Sigmoid colon (tissue), 4 donors: ENCODE results near the gene TNFAIP2.

Experiments used
- EP300 ChIP-seq, 4 donors: sonication (generic); formaldehyde crosslinking; IDR thresholded peaks; one replicate each; pipeline ENCODE4 v1.6.1; 2017; ENCODE audit warnings: antibody characterized with exemption in 4 of 4
- POLR2A ChIP-seq, 2 donors: fragments of 450-650 bp; IDR thresholded peaks; one replicate each; pipeline ENCODE4 v1.6.1; 2016; ENCODE audit warnings: antibody characterized with exemption in 2 of 2, mild to moderate bottlenecking in 2 of 2, moderate library complexity in 2 of 2
- POLR2AphosphoS5 ChIP-seq, 4 donors: sonication (generic); formaldehyde crosslinking; IDR thresholded peaks; one replicate each; pipeline ENCODE4 v1.6.1; 2017; ENCODE audit warnings: antibody characterized with exemption in 4 of 4
- TF ChIP-seq, protein P1 (sequence below), 4 experiments: fragments of 450-650 bp in 3 of 4; fragments of 200-600 bp in 1 of 4; IDR thresholded peaks; one replicate each; pipeline ENCODE4 v1.5.1; 2016 to 2019; ENCODE audit warnings: antibody characterized with exemption in 4 of 4, mild to moderate bottlenecking in 3 of 4, moderate library complexity in 2 of 4

GRCh38 chr14:103086771-103087342 lies 36.4 kb upstream of the TNFAIP2 start:
- TF ChIP-seq, protein P1, sequence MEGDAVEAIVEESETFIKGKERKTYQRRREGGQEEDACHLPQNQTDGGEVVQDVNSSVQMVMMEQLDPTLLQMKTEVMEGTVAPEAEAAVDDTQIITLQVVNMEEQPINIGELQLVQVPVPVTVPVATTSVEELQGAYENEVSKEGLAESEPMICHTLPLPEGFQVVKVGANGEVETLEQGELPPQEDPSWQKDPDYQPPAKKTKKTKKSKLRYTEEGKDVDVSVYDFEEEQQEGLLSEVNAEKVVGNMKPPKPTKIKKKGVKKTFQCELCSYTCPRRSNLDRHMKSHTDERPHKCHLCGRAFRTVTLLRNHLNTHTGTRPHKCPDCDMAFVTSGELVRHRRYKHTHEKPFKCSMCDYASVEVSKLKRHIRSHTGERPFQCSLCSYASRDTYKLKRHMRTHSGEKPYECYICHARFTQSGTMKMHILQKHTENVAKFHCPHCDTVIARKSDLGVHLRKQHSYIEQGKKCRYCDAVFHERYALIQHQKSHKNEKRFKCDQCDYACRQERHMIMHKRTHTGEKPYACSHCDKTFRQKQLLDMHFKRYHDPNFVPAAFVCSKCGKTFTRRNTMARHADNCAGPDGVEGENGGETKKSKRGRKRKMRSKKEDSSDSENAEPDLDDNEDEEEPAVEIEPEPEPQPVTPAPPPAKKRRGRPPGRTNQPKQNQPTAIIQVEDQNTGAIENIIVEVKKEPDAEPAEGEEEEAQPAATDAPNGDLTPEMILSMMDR (IDR thresholded peaks at IDR 0.05) = no peak
- TF ChIP-seq EP300 (IDR thresholded peaks at IDR 0.05) = no peak
- no peak for TF ChIP-seq POLR2A (IDR thresholded peaks at IDR 0.05)
- no peak for TF ChIP-seq POLR2AphosphoS5 (IDR thresholded peaks at IDR 0.05)
